ENCODE data around the gene HOXD4.

The HOXD4 gene

GRCh38 chr2:176193048-176193447 is 41.7 kb downstream of the HOXD4 start:
- no peak for DNase-seq

DNA sequence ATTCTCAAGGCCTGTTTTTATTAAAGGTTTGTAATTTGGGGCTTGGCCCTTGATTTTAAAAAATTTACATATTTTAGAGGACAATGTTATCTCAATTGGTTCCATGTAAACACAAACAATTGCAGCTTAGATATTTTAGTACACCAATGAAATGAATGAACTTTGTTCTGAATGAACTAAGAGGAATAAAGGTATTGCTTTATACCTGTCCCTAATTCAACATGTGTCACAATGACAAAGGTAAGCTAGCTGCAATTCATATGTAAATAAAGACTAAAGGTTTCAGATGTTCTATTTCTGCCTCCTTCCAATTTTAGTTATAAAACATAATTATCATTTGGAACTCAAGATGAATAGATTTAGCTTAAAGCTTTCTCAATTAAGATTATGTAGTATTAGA is 48.6 kb downstream of the HOXD4 start:
- DNase-seq, result no peak

DNA sequence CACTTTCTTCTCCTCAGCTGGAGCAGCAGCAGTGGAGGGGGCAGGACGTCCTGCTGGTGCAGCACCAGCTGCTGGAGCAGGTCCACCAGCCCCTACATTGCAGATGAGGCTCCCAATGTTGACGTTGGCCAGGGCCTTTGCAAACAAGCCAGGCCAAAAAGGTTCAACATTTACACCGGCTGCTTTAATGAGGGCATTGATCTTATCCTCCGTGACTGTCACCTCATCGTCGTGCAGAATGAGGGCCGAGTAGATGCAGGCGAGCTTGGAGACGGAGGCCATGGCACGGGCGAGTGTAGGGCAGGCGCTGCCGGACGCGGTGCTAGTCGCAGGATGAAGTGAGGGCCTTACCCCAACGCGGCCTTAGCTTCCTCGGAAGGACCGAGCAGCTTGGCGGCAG is 49.6 kb downstream of the HOXD4 start:
- no peak for DNase-seq

GRCh38 chr2:176202491-176202890 is 51.1 kb downstream of the HOXD4 start:
- no peak for DNase-seq

All from MV-4-11 (cell line).